Prostate gland (tissue), 2 donors: ENCODE data around the gene DUSP18. TPM values are rescaled to one million over a fixed set of nuclear protein-coding genes. Genes with fewer than 3 reads are reported as not detected.

Source experiments
- DNase-seq: peaks from one replicate; pipeline ENCODE4 v3.0.0-alpha.2; 2019; ENCODE audit warnings: low spot score
- H3K27ac ChIP-seq, 2 donors: fragments of 200-600 bp; sonication (generic); 2 replicates each; pipeline ENCODE4 v1.5.1; 2017 to 2019
- H3K27me3 ChIP-seq: fragments of 200-600 bp; sonication (generic); replicated peaks from 2 replicates; pipeline ENCODE4 v1.5.1; 2019; ENCODE audit not compliant: insufficient read depth
- H3K36me3 ChIP-seq, 2 donors: fragments of 200-600 bp; sonication (generic); 1 replicate in 1 of 2; 2 replicates in 1 of 2; pipeline versions ENCODE4 v1.5.1 to v1.8.1; 2017 to 2019
- H3K4me1 ChIP-seq: fragments of 200-600 bp; sonication (generic); replicated peaks from 2 replicates; pipeline ENCODE4 v1.5.1; 2019
- H3K4me3 ChIP-seq, 2 donors: fragments of 200-600 bp; sonication (generic); 2 replicates each; pipeline ENCODE4 v1.5.1; 2017 to 2019
- H3K9me3 ChIP-seq: fragments of 200-600 bp; sonication (generic); 2 replicates; pipeline ENCODE4 v1.5.1; 2017
- CTCF ChIP-seq, 4 experiments: fragments of 200-600 bp in 2 of 4; fragments of 450-650 bp in 2 of 4; sonication (generic) in 2 of 4; IDR thresholded peaks; 1 replicate in 3 of 4; 2 replicates in 1 of 4; pipeline ENCODE4 v1.5.1; 2016 to 2019; ENCODE audit warnings: antibody characterized with exemption in 4 of 4, mild to moderate bottlenecking in 2 of 4, moderate library complexity in 2 of 4
- POLR2A ChIP-seq: fragments of 450-650 bp; IDR thresholded peaks from one replicate; pipeline ENCODE4 v1.6.1; 2016; ENCODE audit warnings: antibody characterized with exemption, mild to moderate bottlenecking
- POLR2AphosphoS5 ChIP-seq: sonication (generic); formaldehyde crosslinking; IDR thresholded peaks from one replicate; pipeline ENCODE4 v1.6.1; 2017; ENCODE audit warnings: antibody characterized with exemption
- WGBS: methylation state at CpG from one replicate; pipeline ENCODE4 v1.1.5; 2018; 5-methylcytosine and 5-hydroxymethylcytosine counted together
- intact Hi-C: fragments of 100-400 bp; cut with DNase I; formaldehyde crosslinking; loops from one replicate; pipeline ENCODE4 v1.14.2; 2022
- total RNA-seq, 2 donors: library from RNA; depleted of rRNA; stranded (reverse); fragments of >200 nt; gene quantifications; one replicate each; pipeline ENCODE4 v1.1.0, GENCODE V29; 2016

The DUSP18 gene
- total RNA-seq, 2 donors from 2014 or later: 12.5 to 15.6 TPM

GRCh38 chr22:30643055-30643875, 24.4 kb downstream of the DUSP18 start:
- Histone ChIP-seq H3K27me3 (no peaks in the 10 kb centered on the region), H3K27ac (no peak overlapping the region), H3K9me3 (no peaks in the 10 kb centered on the region), H3K4me3 (no peak overlapping the region), H3K4me1 (no peaks in the 10 kb centered on the region), H3K36me3 (no peaks in the 10 kb centered on the region)
- 80% methylated on average over 16 of the region's 16 CpGs for WGBS
- no peak for DNase-seq
- TF ChIP-seq POLR2A (no peak), CTCF (IDR thresholded peaks at IDR 0.05) (no peak), POLR2AphosphoS5 (no peak)
- intact Hi-C loops: no loop called here

DNA sequence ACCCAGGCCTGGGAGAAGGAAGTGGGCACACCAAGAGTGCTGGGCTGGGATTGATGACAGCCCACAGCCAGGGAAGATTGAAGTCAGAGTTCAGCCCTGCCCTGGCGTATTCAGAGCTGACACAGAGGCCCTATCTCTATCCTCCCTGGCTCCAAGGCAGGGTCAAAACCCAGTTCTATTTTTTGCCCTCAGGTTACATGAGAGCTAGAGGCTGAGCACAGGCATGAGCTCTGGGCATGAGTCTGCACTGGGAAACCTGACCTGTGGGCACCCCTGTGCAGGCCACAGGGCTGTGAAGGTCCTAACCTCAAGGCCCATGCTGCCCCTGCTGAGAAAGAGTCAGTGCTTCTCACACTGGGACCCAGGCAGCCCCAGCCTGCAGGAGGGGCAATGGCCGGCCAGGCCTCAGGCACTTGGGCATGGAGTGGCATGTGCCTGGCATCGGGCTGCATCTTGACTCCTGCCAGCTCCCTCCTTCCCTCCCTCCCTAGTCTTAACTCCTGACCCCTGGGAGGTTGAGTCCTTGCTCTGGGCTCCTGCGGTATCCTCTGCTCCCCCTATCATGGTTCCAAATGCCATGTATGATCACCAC, 26.7 kb downstream of the DUSP18 start:
- TF ChIP-seq POLR2A: no peak
- TF ChIP-seq POLR2AphosphoS5: no peak
- intact Hi-C loops: no loop called here
- H3K9me3 ChIP-seq: no peaks in the 10 kb centered on the region
- peaks cover 14% of the 10 kb centered on the region for H3K4me1 ChIP-seq
- H3K4me3 ChIP-seq: no peak overlapping the region
- no peaks in the 10 kb centered on the region for H3K27me3 ChIP-seq
- no peaks in the 10 kb centered on the region for H3K36me3 ChIP-seq
- H3K27ac ChIP-seq: no peak overlapping the region
- 92% methylated on average over 4 of the region's 4 CpGs for WGBS
- DNase-seq: no peak

GRCh38 chr22:30640361-30640760, 27.3 kb downstream of the DUSP18 start:
- DNase-seq: no peak
- TF ChIP-seq POLR2AphosphoS5 (no peak), POLR2A (no peak), CTCF (IDR thresholded peaks at IDR 0.05) (no peak)

DNA sequence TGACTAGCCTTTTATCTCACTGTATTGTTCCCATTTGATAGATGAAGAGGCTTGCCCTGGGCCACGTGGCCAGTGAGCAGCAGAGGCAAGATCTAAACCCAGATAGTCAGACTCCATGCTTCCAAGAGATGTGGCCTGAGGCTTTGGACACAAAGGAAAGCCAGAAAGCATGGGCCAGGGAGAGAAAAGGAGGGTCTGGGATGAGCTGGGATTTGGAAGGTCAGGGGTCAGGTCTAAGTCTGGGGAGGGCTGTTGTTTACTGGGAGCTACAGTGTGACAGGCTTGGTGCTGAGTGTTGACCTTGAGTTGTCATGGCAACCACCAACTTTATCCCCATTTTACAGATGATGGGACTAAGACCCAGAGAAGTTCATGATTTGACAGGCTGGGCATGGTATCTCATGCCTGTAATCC, 30.0 kb downstream of the DUSP18 start:
- Histone ChIP-seq H3K36me3 (no peaks in the 10 kb centered on the region), H3K4me3 (no peak overlapping the region), H3K27ac (no peak overlapping the region), H3K9me3 (no peaks in the 10 kb centered on the region), H3K4me1 (peaks cover 14% of the 10 kb centered on the region), H3K27me3 (no peaks in the 10 kb centered on the region)
- intact Hi-C loops: no loop called here
- TF ChIP-seq POLR2A: no peak
- TF ChIP-seq CTCF (IDR thresholded peaks at IDR 0.05): no peak
- TF ChIP-seq POLR2AphosphoS5: no peak
- whole genome bisulfite sequencing: 54% methylated on average over 1 of the region's 1 CpG
- DNase-seq: no peak

More at GRCh38 chr22:30640361-30640760, 27.3 kb downstream of the DUSP18 start:
- Histone ChIP-seq H3K4me1 (peaks cover 14% of the 10 kb centered on the region), H3K36me3 (no peaks in the 10 kb centered on the region), H3K27ac (no peak overlapping the region), H3K4me3 (no peak overlapping the region), H3K27me3 (no peaks in the 10 kb centered on the region), H3K9me3 (no peaks in the 10 kb centered on the region)
- 95% methylated on average over 4 of the region's 4 CpGs for WGBS
- intact Hi-C loops: no loop called here

DNA sequence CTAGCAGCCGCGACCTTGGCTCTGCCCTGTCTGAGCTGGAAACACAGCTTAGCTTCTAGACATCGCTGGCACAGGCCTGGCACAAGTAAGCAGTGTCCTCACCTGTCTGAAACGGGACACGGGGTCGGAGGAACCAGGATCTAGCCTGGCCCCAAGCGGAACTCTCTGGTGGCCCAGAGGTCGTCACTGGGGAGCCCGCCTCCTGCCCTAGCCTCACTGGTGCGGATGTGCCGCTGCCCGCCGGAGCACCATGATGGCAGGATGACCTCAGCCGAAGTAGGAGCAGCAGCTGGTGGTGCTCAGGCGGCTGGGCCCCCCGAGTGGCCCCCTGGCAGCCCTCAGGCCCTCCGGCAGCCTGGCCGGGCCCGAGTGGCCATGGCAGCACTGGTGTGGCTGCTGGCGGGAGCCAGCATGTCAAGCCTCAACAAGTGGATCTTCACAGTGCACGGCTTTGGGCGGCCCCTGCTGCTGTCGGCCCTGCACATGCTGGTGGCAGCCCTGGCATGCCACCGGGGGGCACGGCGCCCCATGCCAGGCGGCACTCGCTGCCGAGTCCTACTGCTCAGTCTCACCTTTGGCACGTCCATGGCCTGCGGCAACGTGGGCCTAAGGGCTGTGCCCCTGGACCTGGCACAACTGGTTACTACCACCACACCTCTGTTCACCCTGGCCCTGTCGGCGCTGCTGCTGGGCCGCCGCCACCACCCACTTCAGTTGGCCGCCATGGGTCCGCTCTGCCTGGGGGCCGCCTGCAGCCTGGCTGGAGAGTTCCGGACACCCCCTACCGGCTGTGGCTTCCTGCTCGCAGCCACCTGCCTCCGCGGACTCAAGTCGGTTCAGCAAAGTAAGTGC, 31.2 kb downstream of the DUSP18 start:
- H3K9me3 ChIP-seq: no peaks in the 10 kb centered on the region
- 30% methylated on average over 33 of the region's 45 CpGs for WGBS
- peak; percentile 7 for DNase-seq
- intact Hi-C loops: no loop called here
- peaks cover 14% of the 10 kb centered on the region for H3K4me1 ChIP-seq
- H3K27me3 ChIP-seq: no peaks in the 10 kb centered on the region
- H3K4me3 ChIP-seq: peak overlapping the region; percentile 53 to 61
- H3K27ac ChIP-seq: peak overlapping the region; percentile 79 to 82
- H3K36me3 ChIP-seq: no peaks in the 10 kb centered on the region
- TF ChIP-seq POLR2A (no peak), POLR2AphosphoS5 (no peak), CTCF (IDR thresholded peaks at IDR 0.05) (no peak)
